KOPT-K1 (cell line): Measurements from ENCODE around the gene CYP26B1.
"Not testable (repeated sequence)": the region's sequence is repeated elsewhere in the genome, so short reads cannot be mapped to it uniquely, and the experiment has no call there.

Source experiments
- H3K27ac ChIP-seq: fragments of 200-600 bp; sonication (generic); 2 replicates; pipeline ENCODE4 v1.5.1; 2016; ENCODE audit warnings: antibody characterized with exemption, mild to moderate bottlenecking, low read depth, low read length; ENCODE audit not compliant: poor library complexity, severe bottlenecking
- H3K36me3 ChIP-seq: fragments of 200-600 bp; sonication (generic); 2 replicates; pipeline ENCODE4 v1.5.1; 2017; ENCODE audit warnings: antibody characterized with exemption, mild to moderate bottlenecking, low read length, moderate library complexity; ENCODE audit not compliant: insufficient read depth
- H3K9me3 ChIP-seq: fragments of 200-600 bp; sonication (generic); 2 replicates; pipeline ENCODE4 v1.5.1; 2017; ENCODE audit warnings: antibody characterized with exemption, low read length, mild to moderate bottlenecking; ENCODE audit not compliant: insufficient read depth, poor library complexity, severe bottlenecking

The CYP26B1 gene

GRCh38 chr2:72103161-72103560 is 44.5 kb downstream of the CYP26B1 start:
- Histone ChIP-seq H3K9me3 (no peaks in the 10 kb centered on the region), H3K27ac (no peak overlapping the region), H3K36me3 (no peaks in the 10 kb centered on the region)

GRCh38 chr2:72098935-72099334 is 48.7 kb downstream of the CYP26B1 start:
- H3K27ac ChIP-seq, result no peak overlapping the region

GRCh38 chr2:72097276-72097675 is 50.4 kb downstream of the CYP26B1 start:
- H3K9me3 ChIP-seq, result no peaks in the 10 kb centered on the region
- H3K27ac ChIP-seq, result no peak overlapping the region
- no peaks in the 10 kb centered on the region for H3K36me3 ChIP-seq

More at GRCh38 chr2:72098935-72099334, 48.7 kb downstream of the CYP26B1 start:
- Histone ChIP-seq H3K9me3 (no peaks in the 10 kb centered on the region), H3K36me3 (no peaks in the 10 kb centered on the region)

- Histone ChIP-seq H3K9me3 (no peaks in the 10 kb centered on the region), H3K36me3 (no peaks in the 10 kb centered on the region), H3K27ac (no peak overlapping the region)
These were observed 51.5 kb downstream of the CYP26B1 start for GRCh38 chr2:72096181-72096580.

- Histone ChIP-seq H3K36me3 (no peaks in the 10 kb centered on the region), H3K9me3 (no peaks in the 10 kb centered on the region), H3K27ac (no peak overlapping the region)
These were observed 52.3 kb downstream of the CYP26B1 start for GRCh38 chr2:72095364-72095763.

- Histone ChIP-seq H3K9me3 (no peaks in the 10 kb centered on the region), H3K36me3 (no peaks in the 10 kb centered on the region), H3K27ac (no peak overlapping the region)
These were observed 53.0 kb downstream of the CYP26B1 start for GRCh38 chr2:72094701-72095100.

GRCh38 chr2:72092111-72092510 is 55.6 kb downstream of the CYP26B1 start:
- no peak overlapping the region for H3K27ac ChIP-seq
- no peaks in the 10 kb centered on the region for H3K36me3 ChIP-seq
- no peaks in the 10 kb centered on the region for H3K9me3 ChIP-seq

- Histone ChIP-seq H3K9me3 (no peaks in the 10 kb centered on the region), H3K36me3 (no peaks in the 10 kb centered on the region), H3K27ac (no peak overlapping the region)
These were observed 56.7 kb downstream of the CYP26B1 start for GRCh38 chr2:72090781-72091482.

- Histone ChIP-seq H3K9me3 (no peaks in the 10 kb centered on the region), H3K36me3 (no peaks in the 10 kb centered on the region), H3K27ac (no peak overlapping the region)
These were observed 57.4 kb downstream of the CYP26B1 start for GRCh38 chr2:72090271-72090720.

GRCh38 chr2:72089537-72089936 is 58.1 kb downstream of the CYP26B1 start:
- Histone ChIP-seq H3K27ac (no peak overlapping the region), H3K36me3 (no peaks in the 10 kb centered on the region), H3K9me3 (no peaks in the 10 kb centered on the region)

GRCh38 chr2:72089028-72089427 is 58.6 kb downstream of the CYP26B1 start:
- H3K27ac ChIP-seq, result no peak overlapping the region
- no peaks in the 10 kb centered on the region for H3K36me3 ChIP-seq
- no peaks in the 10 kb centered on the region for H3K9me3 ChIP-seq

GRCh38 chr2:72086871-72087633 is 60.6 kb downstream of the CYP26B1 start:
- H3K27ac ChIP-seq, H3K36me3 ChIP-seq, H3K9me3 ChIP-seq: not testable (repeated sequence)

- peaks cover 9% of the 10 kb centered on the region for H3K9me3 ChIP-seq
- H3K27ac ChIP-seq, result no peak overlapping the region
These were observed 62.1 kb downstream of the CYP26B1 start for GRCh38 chr2:72085513-72085912.

GRCh38 chr2:72085036-72085435 is 62.6 kb downstream of the CYP26B1 start:
- peaks cover 9% of the 10 kb centered on the region for H3K9me3 ChIP-seq
- no peak overlapping the region for H3K27ac ChIP-seq
- no peaks in the 10 kb centered on the region for H3K36me3 ChIP-seq

More at GRCh38 chr2:72085513-72085912, 62.1 kb downstream of the CYP26B1 start:
- no peaks in the 10 kb centered on the region for H3K36me3 ChIP-seq

GRCh38 chr2:72084584-72084976 is 63.1 kb downstream of the CYP26B1 start:
- H3K36me3 ChIP-seq, result no peaks in the 10 kb centered on the region
- H3K9me3 ChIP-seq, result peaks cover 9% of the 10 kb centered on the region
- no peak overlapping the region for H3K27ac ChIP-seq
